ENCODE results near the gene AGBL2.

The AGBL2 gene

DNA sequence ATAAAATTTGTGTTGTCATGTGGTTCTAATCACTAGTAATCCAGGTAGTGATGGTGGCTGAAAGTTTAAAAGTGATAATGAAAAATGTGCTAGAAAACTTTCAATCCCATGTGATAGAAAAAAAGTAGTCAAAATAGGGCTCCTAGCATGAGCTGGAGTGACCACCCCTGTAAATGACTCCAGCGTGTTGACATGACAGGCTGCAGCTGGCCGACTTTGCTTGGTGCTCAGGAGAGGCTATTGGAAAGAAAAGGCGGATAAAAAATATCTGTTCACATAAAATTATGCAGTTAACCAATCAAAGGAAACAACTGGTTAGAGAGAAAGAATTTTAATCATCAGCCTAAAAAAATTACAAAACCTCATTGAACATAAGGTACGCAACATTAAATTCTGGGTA is 55.9 kb downstream of the AGBL2 start:
- no peaks in the 10 kb centered on the region for H3K9me2 ChIP-seq (replicated peaks; ENCODE audit: low read depth, low read length)
- H3K9ac ChIP-seq (ENCODE audit: low read depth, low read length, poor library complexity, severe bottlenecking), result no peak overlapping the region

DNA sequence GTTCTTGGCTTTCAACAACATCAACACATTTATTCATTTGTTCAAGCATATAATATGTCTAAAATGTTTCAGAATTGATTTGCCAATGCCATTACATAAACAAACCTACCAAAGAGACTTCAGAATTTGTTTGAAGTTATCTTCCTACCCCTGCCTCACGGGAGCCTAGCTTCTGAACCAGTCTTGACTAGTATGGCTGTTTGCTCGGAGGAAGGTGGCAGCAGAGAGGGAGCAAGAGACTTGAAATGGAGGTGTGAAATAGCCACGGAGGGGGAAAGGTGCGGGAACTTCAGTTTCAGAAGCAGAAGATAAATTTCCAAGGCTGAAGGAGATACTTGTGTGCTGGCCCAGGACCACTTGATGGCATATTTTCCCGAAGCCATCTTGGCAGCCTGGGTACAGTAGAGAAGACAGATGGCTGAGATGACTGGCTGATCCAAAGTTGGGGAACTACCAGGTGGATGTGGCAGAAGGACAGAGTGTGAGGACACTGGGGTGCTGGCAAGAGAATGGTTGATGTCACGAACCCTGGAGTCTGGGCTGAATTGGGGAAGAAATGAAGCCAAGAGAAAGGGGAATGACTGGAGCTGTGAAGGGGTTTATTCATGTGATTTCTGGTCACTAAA is 58.8 kb downstream of the AGBL2 start:
- Histone ChIP-seq H3K4me3 (ENCODE audit: low read length, poor library complexity, severe bottlenecking) (no peak overlapping the region), H3K9ac (ENCODE audit: low read depth, low read length, poor library complexity, severe bottlenecking) (no peak overlapping the region), H3K9me3 (ENCODE audit: insufficient read depth, low read depth, low read length) (no peaks in the 10 kb centered on the region; the same call in 1 of the 2 replicates), H3K27me3 (ENCODE audit: insufficient read depth, low read length, poor library complexity, severe bottlenecking) (no peaks in the 10 kb centered on the region), H4K20me1 (ENCODE audit: insufficient read depth, low read length, poor library complexity, severe bottlenecking) (no peaks in the 10 kb centered on the region), H3K36me3 (ENCODE audit: insufficient read depth, low read length) (no peaks in the 10 kb centered on the region), H2AFZ (ENCODE audit: low read length) (0 out of 2 replicates have a peak overlapping the region, but pooled peaks have one; percentile 43), H3K4me2 (ENCODE audit: low read depth, low read length, poor library complexity, severe bottlenecking) (no peak overlapping the region), H3F3A (ENCODE audit: low read depth) (no peaks in the 10 kb centered on the region), H3K9me2 (replicated peaks; ENCODE audit: low read depth, low read length) (no peaks in the 10 kb centered on the region), H3K4me1 (ENCODE audit: insufficient read depth, low read length, poor library complexity, severe bottlenecking) (no peaks in the 10 kb centered on the region), H3K79me2 (ENCODE audit: insufficient read depth, low read length) (no peaks in the 10 kb centered on the region)
- TF ChIP-seq EZH2phosphoT487 (IDR thresholded peaks at IDR 0.05; ENCODE audit: borderline replicate concordance), result no peak
- TF ChIP-seq, protein P1, sequence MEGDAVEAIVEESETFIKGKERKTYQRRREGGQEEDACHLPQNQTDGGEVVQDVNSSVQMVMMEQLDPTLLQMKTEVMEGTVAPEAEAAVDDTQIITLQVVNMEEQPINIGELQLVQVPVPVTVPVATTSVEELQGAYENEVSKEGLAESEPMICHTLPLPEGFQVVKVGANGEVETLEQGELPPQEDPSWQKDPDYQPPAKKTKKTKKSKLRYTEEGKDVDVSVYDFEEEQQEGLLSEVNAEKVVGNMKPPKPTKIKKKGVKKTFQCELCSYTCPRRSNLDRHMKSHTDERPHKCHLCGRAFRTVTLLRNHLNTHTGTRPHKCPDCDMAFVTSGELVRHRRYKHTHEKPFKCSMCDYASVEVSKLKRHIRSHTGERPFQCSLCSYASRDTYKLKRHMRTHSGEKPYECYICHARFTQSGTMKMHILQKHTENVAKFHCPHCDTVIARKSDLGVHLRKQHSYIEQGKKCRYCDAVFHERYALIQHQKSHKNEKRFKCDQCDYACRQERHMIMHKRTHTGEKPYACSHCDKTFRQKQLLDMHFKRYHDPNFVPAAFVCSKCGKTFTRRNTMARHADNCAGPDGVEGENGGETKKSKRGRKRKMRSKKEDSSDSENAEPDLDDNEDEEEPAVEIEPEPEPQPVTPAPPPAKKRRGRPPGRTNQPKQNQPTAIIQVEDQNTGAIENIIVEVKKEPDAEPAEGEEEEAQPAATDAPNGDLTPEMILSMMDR (conservative IDR thresholded peaks at IDR 0.05; ENCODE audit: low read length), result no peak

More for the DNA sequence above, 55.9 kb downstream of the AGBL2 start:
- Histone ChIP-seq H4K20me1 (ENCODE audit: insufficient read depth, low read length, poor library complexity, severe bottlenecking) (no peaks in the 10 kb centered on the region), H2AFZ (ENCODE audit: low read length) (no peak overlapping the region), H3K4me2 (ENCODE audit: low read depth, low read length, poor library complexity, severe bottlenecking) (no peak overlapping the region), H3K27me3 (ENCODE audit: insufficient read depth, low read length, poor library complexity, severe bottlenecking) (no peaks in the 10 kb centered on the region), H3F3A (ENCODE audit: low read depth) (no peaks in the 10 kb centered on the region), H3K4me3 (ENCODE audit: low read length, poor library complexity, severe bottlenecking) (no peak overlapping the region), H3K79me2 (ENCODE audit: insufficient read depth, low read length) (no peaks in the 10 kb centered on the region), H3K36me3 (ENCODE audit: insufficient read depth, low read length) (no peaks in the 10 kb centered on the region), H3K9me3 (ENCODE audit: insufficient read depth, low read depth, low read length) (no peaks in the 10 kb centered on the region), H3K4me1 (ENCODE audit: insufficient read depth, low read length, poor library complexity, severe bottlenecking) (no peaks in the 10 kb centered on the region)
- TF ChIP-seq, protein P1 (conservative IDR thresholded peaks at IDR 0.05; ENCODE audit: low read length), result no peak
- no peak for TF ChIP-seq EZH2phosphoT487 (IDR thresholded peaks at IDR 0.05; ENCODE audit: borderline replicate concordance)

DNA sequence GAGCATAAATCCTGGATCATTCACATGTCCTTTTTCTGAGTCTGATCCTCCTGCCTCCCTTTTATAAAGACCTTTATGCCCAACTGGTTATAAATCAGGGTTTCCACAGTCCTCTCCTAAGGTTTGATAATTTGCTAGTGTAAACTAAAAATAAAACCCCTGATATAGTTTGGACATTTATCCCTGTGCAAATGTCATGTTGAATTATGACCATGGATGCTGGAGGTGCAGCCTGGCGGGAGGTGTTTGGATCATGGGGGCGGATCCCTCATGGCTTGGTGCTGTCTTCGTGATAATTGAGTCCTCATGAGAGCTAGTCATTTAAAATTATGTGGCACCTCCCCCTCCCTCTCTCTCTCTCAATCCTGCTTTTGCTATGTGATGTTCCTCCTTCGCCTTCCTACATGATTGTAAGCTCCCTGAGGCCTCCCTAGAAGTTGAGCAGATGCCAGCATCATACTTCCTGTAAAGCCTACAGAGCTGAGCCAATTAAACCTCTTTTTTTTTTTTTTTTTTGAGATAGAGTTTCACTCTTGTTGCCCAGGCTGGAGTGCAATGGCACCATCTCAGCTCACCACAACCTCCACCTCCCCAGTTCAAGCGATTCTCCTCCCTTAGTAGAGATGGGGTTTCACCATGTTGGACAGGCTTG is 63.2 kb downstream of the AGBL2 start:
- Histone ChIP-seq H3K27me3 (ENCODE audit: insufficient read depth, low read length, poor library complexity, severe bottlenecking) (no peaks in the 10 kb centered on the region), H3K4me1 (ENCODE audit: insufficient read depth, low read length, poor library complexity, severe bottlenecking) (no peaks in the 10 kb centered on the region), H3K4me2 (ENCODE audit: low read depth, low read length, poor library complexity, severe bottlenecking) (no peak overlapping the region), H3K9me3 (ENCODE audit: insufficient read depth, low read depth, low read length) (no peaks in the 10 kb centered on the region; the same call in 1 of the 2 replicates), H3K9ac (ENCODE audit: low read depth, low read length, poor library complexity, severe bottlenecking) (no peak overlapping the region), H3K36me3 (ENCODE audit: insufficient read depth, low read length) (no peaks in the 10 kb centered on the region), H3K9me2 (replicated peaks; ENCODE audit: low read depth, low read length) (no peaks in the 10 kb centered on the region), H3F3A (ENCODE audit: low read depth) (no peaks in the 10 kb centered on the region), H3K4me3 (ENCODE audit: low read length, poor library complexity, severe bottlenecking) (no peak overlapping the region), H4K20me1 (ENCODE audit: insufficient read depth, low read length, poor library complexity, severe bottlenecking) (no peaks in the 10 kb centered on the region), H2AFZ (ENCODE audit: low read length) (no peak overlapping the region), H3K79me2 (ENCODE audit: insufficient read depth, low read length) (no peaks in the 10 kb centered on the region)
- TF ChIP-seq, protein P1 (conservative IDR thresholded peaks at IDR 0.05; ENCODE audit: low read length), result no peak
- TF ChIP-seq EZH2phosphoT487 (IDR thresholded peaks at IDR 0.05; ENCODE audit: borderline replicate concordance), result no peak
